ENCODE data around the gene GARIN5A.

DNA sequence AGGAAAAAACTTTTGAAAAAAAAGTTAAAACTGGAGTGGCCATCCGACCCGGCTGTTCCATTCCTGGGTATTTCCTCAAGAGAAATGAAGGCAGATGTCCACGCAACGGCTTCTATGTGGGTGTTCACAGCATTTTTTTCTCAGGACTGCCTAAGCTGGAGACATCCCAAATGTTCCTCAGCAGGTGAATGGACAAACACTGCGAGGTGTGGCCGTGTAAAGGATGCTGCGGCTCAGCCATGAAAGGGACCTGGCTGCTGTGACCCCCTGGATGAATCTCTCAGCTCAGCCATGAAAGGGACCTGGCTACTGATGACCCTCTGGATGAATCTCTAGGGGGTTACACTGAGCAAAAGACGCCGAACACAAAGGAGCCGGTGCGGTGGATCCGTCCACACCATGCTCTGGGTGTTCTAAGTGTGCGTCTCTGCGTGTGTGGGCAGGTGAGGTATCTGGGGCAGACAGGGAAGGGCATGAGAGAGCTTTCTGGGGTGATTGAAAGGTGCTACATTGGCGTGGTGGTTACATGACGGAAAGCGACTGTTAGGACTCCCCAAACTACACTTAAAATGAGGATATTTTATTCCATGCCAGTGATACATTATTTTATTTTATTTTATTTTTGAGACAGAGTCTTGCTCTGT, 44.3 kb upstream of the GARIN5A start:
- TF ChIP-seq, protein P1, sequence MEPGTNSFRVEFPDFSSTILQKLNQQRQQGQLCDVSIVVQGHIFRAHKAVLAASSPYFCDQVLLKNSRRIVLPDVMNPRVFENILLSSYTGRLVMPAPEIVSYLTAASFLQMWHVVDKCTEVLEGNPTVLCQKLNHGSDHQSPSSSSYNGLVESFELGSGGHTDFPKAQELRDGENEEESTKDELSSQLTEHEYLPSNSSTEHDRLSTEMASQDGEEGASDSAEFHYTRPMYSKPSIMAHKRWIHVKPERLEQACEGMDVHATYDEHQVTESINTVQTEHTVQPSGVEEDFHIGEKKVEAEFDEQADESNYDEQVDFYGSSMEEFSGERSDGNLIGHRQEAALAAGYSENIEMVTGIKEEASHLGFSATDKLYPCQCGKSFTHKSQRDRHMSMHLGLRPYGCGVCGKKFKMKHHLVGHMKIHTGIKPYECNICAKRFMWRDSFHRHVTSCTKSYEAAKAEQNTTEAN (CRISPR knock-in tag; IDR thresholded peaks at IDR 0.05), result no peak
- TF ChIP-seq SMAD4 (CRISPR knock-in tag; IDR thresholded peaks at IDR 0.05), result no peak
- TF ChIP-seq CTCF (IDR thresholded peaks at IDR 0.05), result no peak
- TF ChIP-seq, protein P2, sequence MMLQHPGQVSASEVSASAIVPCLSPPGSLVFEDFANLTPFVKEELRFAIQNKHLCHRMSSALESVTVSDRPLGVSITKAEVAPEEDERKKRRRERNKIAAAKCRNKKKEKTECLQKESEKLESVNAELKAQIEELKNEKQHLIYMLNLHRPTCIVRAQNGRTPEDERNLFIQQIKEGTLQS (CRISPR knock-in tag; conservative IDR thresholded peaks at IDR 0.05), result no peak
- TF ChIP-seq, protein P3, sequence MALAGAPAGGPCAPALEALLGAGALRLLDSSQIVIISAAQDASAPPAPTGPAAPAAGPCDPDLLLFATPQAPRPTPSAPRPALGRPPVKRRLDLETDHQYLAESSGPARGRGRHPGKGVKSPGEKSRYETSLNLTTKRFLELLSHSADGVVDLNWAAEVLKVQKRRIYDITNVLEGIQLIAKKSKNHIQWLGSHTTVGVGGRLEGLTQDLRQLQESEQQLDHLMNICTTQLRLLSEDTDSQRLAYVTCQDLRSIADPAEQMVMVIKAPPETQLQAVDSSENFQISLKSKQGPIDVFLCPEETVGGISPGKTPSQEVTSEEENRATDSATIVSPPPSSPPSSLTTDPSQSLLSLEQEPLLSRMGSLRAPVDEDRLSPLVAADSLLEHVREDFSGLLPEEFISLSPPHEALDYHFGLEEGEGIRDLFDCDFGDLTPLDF (CRISPR knock-in tag; IDR thresholded peaks at IDR 0.05), result no peak
- no peak for TF ChIP-seq MYBL2 (CRISPR knock-in tag; IDR thresholded peaks at IDR 0.05)
- no peak for TF ChIP-seq TEAD4 (CRISPR knock-in tag; IDR thresholded peaks at IDR 0.05)

Data from WTC11 (cell line).